GM21367 (cell line): ENCODE measurements around the gene RBBP4.
"Not testable (repeated sequence)": the region's sequence is repeated elsewhere in the genome, so short reads cannot be mapped to it uniquely, and the experiment has no call there.

Experiments
- ATAC-seq: cut with Tn5 transposase; IDR thresholded peaks from one replicate; pipeline ENCODE4 v1.9.1; 2021; ENCODE audit not compliant: unreplicated experiment

Gene RBBP4

GRCh38 chr1:32650752-32651460, at the start of gene RBBP4:
Gene RBBP4, plus strand, starts transcription at chr1:32651208. Its CDS starts 99 bp downstream, at chr1:32651307.
- ATAC-seq = peak; percentile 73

DNA sequence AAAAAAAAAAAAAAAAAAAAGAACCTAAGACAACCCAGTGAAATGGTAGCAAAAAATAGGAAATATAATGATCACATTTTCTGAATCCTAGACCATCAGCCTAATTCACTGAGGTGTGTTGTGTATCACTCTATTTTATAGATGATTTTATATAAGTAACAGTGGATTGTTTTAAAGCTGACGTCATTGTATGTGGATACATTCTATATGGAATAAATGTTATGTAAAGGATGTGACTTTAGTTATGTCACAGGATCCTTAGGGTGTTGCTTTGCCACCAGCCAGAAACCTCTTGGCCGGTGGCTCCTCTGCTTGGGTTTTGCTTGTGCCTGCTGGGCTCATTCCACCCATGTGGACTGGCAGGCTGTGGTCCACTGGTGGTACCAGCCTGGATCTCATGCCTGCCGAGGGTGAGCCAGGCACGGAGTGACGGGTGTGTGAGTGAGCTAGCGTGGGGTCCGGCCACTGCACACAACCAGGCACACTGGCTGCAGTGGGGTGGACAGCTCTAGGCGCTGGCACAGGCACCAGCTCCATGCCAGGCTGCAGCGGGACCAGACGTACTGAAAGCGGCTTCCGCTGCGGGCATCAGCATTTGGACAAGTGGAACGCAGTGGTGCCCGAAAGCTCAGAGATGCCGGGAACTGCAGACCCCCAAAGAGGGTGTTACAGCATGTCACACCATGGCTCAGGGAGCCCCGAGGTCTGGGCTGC, 45.1 kb upstream of the RBBP4 start:
- ATAC-seq = no peak

- ATAC-seq = no peak
These were observed 44.2 kb upstream of the RBBP4 start for GRCh38 chr1:32606565-32607371.

- ATAC-seq = no peak
These were observed 41.8 kb upstream of the RBBP4 start for GRCh38 chr1:32609180-32609579.

GRCh38 chr1:32611859-32612188, 39.2 kb upstream of the RBBP4 start:
- no peak for ATAC-seq

- peak; percentile 73 for ATAC-seq
These were observed 38.7 kb upstream of the RBBP4 start for GRCh38 chr1:32612189-32612881.

GRCh38 chr1:32613472-32613871, 37.5 kb upstream of the RBBP4 start:
- no peak for ATAC-seq

DNA sequence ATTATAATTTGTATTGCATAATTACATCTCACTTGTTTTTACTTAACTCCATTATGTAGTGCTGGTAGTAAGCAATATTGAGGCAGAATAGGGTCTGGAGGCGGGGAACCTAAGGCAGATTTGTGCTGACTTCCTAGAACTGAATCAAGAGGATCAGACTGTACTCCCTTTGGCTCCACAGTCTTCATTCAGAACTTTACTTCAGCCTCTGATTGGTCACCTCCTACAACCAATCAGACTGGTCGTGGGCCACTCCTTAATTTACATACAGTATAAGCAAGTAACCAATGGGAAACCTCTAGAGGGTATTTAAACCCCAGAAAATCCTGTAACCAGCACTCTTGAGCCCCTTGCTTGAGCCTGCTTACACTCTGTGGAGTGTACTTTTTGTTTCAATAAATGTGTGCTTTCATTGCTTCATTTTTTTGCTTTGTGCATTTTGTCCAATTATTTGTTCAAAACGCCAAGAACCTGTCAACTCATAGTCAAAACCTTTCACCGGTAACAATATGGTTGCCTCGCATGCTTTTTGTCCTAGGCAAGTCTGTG, 32.3 kb upstream of the RBBP4 start:
- no peak for ATAC-seq

DNA sequence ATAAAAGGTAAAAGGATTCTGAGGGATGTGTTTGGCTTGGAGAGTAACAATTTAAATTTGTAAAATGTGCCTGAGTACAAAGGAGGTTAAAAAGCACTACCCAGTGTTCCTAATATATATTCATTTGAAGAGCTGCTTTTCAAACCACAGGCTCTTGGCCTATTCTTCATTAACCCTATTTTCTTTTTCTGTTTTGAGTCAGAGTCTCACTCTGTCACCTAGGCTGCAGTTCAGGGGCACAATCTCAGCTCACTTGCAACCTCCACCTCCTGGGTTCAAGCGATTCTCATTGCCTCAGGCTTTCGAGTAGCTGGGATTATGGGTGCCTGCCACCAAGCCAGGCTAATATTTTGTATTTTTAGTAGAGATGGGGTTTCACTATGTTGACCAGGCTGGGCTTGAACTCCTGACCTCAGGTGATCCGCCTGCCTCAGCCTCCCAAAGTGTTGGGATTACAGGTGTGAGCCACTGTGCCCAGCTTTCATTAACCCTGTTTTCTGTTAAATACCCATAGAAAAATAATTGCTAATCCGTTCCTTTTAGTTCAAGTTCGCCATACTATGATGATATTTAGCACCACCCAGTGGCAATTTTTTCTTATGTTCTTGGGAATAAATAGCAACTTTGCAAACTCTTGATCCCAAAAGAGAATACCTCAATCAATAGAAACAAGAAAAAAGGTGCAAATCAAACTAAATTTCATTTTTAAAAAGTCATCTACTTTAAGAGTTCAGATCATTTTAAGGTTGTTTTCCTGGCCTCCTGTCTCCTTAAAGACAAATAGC, 31.1 kb upstream of the RBBP4 start:
- peak; percentile 71 for ATAC-seq

- no peak for ATAC-seq
These were observed 28.8 kb upstream of the RBBP4 start for GRCh38 chr1:32622205-32622604.

GRCh38 chr1:32622806-32623681, 28.0 kb upstream of the RBBP4 start:
- ATAC-seq = no peak

- ATAC-seq = no peak
These were observed 27.2 kb upstream of the RBBP4 start for GRCh38 chr1:32623775-32624174.

- ATAC-seq = no peak
These were observed 24.8 kb upstream of the RBBP4 start for GRCh38 chr1:32626176-32626575.

DNA sequence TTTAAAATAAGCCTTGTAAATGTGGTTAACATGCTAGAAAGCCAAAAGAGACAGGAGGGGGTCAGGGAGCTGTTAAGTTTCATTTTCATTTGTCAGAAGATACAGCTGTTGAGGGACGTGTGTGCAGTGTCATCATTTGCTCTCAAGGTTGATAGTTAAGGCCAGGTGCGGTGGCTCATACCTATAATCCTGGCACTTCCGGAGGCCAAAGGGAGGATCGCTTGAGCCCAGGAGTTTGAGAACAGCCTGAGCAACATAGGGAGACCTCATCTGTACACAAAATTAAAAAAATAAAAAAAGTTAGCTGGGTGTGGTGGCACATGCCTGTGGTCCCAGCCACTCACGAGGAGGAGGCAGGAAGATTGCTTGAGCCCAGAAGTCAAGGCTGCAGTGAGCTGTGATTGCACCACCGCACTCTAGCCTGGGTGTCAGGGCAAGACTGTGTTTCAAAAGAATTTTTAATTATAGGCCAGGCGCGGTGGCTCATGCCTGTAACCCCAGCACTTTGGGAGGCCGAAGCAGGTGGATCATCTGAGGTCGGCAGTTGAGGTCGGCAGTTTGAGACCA, 23.3 kb upstream of the RBBP4 start:
- peak; percentile 66 for ATAC-seq

DNA sequence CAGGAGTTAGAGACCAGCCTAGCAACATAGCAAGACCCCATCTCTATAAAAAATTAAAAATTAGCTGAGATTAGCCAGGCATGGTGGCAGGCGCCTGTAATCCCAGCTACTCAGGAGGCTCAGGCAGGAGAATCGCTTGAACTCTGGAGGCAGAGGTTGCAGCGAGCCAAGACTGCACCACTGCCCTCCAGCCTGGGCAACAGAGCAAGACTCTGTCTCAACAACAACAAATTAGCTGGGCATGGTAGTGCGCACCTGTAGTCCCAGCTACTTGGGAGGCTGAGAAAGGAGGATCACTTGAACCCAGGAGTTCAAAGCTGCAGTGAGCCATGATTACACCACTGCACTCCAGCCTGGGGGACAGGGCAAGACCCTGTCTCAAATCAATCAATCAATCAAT, 20.8 kb upstream of the RBBP4 start:
- not testable (repeated sequence) for ATAC-seq

GRCh38 chr1:32632829-32633228, 18.2 kb upstream of the RBBP4 start:
- no peak for ATAC-seq

GRCh38 chr1:32635508-32636277, 15.3 kb upstream of the RBBP4 start:
- no peak for ATAC-seq
